ENCODE data around the gene BCORL1.

- TF ChIP-seq POLR2A (IDR thresholded peaks at IDR 0.05; ENCODE audit: low read length) (peak; percentile 60), GATA1 (IDR thresholded peaks at IDR 0.05; ENCODE audit: low read depth, low read length) (no peak)
Measured at GRCh38 chrX:129961180-129962083, 21.0 kb upstream of the BCORL1 start.

All from erythroblast (primary cell).